ENCODE data around the gene CELF1. TPM values are rescaled to one million over a fixed set of nuclear protein-coding genes. Genes with fewer than 3 reads are reported as not detected.

Gene CELF1
- total RNA-seq, 1 experiment from 2014 or later = 47.5 TPM

DNA sequence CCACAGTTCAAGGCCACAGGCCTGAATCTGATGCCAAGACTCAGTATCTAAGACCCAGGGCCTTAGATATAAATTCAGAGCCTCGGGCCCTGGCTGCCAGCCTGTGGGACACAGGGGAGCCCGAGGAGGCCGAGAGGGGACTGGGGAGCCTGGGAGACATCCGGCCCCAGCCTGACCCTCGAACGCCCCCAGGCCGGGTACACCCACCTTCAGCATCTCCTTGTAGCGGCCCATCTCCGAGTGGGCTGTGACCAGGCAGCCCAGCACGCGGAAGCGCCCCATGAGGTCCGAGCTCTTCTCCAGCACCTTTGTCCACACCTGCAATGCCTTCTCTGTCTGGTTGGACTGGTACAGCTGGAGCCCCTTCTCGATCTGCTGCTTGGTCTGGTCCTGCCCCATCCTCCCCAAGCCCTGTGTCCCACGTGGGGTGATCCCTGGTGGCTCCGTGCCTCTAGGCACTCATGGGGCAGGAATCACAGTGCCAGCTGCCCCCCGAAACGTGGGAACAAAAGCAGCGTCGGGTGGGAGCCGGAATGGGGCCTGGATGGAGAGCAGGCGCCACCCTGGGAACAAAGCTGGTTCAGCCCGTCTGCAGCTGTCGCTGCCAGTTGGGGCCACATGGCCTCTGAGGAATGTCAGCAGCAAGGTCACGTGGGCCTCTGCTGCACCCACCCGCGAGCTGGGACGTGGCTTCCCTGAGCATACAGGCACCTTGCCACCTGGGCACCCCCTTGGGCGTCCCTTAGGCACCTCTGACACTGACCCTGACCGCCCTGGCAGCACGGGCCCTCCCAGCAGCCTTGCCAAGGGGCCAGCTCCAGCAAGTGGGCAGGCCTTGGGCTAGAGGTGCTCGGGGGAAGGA is 104.1 kb downstream of the CELF1 start, which contains the start of gene RAPSN:
TSS of gene RAPSN (minus strand) at position 571 of the 862 bp plus-strand sequence. CDS start at position 399, 172 bp downstream.
- peak; percentile 91 for DNase-seq (ENCODE audit: low read depth)

GRCh38 chr11:47447906-47448305 is 105.0 kb downstream of the CELF1 start:
- DNase-seq (ENCODE audit: low read depth) = no peak

- DNase-seq (ENCODE audit: low read depth) = no peak
Measured at GRCh38 chr11:47446833-47447232, 106.1 kb downstream of the CELF1 start.

DNA sequence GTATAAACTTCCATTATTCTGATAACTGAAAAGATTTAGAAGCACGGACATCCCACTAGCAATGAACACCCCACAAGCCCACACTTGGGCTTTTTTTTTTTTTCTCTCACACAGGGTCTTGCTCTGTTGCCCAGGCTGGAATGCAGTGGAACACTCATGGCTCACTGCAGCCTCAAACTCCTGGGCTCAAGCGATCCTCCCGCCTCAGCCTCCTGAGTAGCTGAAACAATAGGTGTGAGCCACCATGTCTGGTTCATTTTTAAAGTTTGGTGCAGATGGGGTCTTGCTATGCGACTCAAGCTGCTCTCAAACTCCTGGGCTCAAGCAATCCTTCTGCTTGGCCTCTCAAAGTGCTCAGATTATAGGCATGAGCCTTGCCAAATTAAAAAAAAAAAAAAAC is 107.1 kb downstream of the CELF1 start:
- no peak for DNase-seq (ENCODE audit: low read depth)

GRCh38 chr11:47443817-47444216 is 109.1 kb downstream of the CELF1 start:
- no peak for DNase-seq (ENCODE audit: low read depth)

GRCh38 chr11:47443028-47443700 is 109.8 kb downstream of the CELF1 start:
- DNase-seq (ENCODE audit: low read depth) = no peak

GRCh38 chr11:47442514-47442913 is 110.4 kb downstream of the CELF1 start:
- no peak for DNase-seq (ENCODE audit: low read depth)

- DNase-seq (ENCODE audit: low read depth) = no peak
Measured at GRCh38 chr11:47441421-47441820, 111.5 kb downstream of the CELF1 start.

DNA sequence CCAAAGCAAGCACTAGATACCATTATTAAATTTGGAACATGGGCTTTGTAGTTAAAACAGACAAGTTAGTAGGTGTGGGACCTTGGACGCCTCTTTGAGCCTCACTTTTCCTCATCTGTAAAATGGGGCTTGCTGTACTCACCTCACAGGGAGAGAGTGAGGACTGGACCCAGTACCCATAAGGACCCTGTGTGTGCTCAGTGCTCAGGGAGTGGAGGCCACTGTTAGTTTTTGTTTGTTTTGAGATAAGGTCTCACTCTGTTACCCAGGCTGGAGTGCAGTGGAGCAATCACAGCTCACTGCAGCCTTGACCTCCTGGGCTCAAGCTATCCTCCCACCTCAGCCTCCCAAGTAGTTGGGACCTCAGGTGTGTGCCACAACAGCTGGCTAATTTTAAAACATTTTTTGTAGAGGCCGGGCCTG is 112.9 kb downstream of the CELF1 start:
- DNase-seq (ENCODE audit: low read depth) = no peak

DNA sequence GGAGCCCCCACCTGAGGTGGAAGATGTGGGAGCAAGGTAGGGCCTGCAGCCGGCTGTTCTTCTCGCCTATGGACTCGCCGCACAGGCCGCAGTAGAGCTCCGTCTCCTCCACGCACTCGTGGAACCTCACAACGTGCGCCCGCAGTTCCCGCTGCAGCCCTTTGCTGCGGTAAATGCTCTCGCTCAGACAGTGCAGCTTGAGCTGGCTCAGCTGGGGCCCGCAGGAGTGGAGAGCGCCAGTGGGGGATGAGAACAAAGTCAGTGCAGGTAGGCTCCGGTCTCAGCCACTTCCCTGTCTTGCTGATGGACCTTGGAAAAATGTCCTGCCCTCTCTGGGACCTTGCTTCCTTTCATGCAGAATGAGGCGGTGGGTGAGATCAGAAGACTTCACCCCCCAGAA is 114.2 kb downstream of the CELF1 start:
- DNase-seq (ENCODE audit: low read depth) = no peak

DNA sequence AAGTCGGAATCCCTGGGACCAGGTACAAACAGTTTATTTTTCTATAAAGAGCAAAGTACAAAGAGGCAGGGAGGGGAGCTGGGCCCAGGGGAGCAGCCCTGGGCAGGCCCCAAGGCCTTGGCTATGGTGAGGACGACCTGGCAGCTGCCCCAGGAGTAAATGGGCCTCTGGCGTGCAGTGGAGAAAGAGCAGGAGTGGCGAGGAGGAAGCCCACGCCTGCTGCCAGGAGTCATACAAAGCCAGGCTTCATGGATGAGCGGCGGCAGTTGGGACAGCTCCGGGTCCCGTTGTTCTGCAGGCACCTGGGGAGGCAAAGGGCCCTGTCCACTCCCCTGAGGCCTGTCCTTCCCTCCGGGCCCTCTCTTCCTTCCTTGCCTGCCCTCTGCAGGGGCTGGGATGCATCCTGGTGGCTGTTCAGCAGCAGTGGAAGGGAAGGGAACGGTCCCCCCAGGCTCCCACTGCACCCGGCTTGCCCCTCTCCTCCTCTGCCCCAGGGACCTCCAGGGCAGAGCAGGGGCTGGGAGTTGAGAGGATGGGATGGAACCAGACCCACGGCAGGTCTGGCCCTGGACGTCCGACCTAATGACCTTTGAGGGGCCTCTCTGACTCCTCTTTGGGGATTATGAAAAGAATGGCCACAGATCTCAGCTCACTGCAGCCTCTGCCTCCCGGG is 115.0 kb downstream of the CELF1 start:
- DNase-seq (ENCODE audit: low read depth) = no peak

DNA sequence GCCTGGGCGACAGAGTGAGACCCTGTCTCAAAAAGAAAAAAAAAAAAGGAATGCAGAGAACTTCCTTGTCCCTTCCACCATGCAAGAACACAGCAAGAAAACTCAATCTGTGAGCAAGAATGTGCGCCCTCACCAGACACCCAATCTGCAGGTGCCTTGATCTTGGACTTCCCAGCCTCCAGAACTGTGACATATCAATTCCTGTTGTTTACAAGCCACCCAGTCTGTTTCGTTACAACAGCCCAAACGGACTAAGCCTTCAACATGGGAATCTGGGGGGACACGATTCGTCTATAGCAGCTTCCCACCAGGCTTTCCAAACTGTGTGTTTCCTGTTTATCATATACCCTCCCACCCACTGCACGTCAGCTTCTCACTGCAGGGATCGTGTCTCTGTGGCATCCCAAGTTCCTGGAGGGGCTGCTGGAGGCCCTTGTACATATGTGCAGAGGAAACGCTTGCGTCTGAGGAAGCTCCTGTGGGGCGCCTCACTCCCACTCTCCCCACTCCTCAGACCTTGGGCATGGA is 115.7 kb downstream of the CELF1 start:
- DNase-seq (ENCODE audit: low read depth) = no peak

- no peak for DNase-seq (ENCODE audit: low read depth)
Measured at GRCh38 chr11:47436726-47437125, 116.2 kb downstream of the CELF1 start.

DNA sequence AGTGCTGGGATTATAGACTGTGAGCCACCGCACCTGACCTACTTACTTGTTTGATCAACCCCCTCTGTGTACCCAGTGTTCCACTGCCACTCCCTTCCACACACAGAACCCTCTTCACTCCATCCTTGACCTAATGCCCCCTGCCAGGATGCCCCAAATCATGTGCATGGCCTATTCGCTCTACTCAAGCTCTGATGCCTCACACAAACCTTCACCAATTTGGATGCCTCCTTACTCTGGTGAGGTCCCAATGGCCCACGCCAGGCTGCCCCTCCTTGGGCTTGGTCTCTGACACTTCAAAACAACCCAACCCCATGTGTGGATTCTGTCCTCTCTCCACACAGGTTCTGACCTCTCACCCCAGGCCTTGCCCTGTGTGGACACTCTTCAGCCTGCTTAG is 117.2 kb downstream of the CELF1 start:
- DNase-seq (ENCODE audit: low read depth) = no peak

DNA sequence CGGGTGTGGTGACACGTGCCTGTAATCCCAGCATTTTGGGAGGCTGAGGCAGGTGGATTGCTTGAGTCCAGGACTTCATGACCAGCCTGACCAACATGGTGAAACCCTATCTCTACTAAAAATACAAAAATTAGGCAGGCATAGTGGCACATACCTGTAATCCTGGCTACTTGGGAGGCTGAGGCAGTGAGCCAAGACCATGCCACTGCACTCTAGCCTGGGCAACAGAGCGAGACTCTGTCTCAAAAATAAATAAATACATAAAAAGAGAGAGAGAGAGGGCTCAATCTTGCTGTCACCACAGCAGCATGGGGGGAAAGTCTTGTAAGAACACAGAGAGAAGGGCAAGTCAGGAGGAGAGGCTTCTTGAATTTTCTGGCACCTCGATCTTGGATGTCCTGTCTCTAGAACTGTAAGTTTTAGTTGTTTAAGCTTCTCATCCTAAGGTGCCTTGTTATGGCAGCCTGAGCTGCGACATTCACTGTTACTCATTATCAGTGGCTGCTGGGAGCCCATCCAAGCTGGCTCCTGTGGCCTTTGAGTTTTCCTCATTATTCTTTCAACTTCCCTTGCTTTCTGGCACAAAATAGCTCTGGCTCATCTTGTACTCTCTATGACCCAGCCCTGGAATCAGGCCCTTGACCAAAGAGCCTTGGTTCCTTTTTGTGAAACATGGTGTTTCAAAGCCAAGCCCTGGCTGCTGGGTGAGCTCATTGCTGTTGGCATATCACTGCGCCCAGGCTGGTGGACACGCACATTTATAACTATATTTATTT is 118.7 kb downstream of the CELF1 start:
- peak; percentile 59 for DNase-seq (ENCODE audit: low read depth)

DNA sequence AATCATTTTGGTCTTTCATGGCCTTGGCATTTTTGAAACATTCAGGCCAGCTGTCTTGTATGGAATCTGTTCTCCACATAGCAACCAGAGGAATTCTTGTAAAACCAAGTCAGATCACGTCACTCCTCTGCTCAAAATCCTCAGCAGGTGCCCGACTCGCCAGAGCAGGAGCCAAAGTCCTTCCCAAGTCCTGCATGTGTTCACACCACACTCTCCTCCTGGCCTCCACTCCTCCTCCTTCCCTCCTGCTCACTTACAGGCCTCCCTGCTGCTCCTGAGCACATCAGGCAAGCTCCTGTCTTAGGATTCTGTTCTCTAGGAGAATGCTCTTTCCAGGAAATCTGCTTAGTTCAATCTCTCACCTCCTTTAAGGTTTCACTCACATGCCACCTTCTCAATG is 119.8 kb downstream of the CELF1 start:
- peak; percentile 86 for DNase-seq (ENCODE audit: low read depth)

GRCh38 chr11:47431356-47432083 is 121.4 kb downstream of the CELF1 start:
- no peak for DNase-seq (ENCODE audit: low read depth)

GRCh38 chr11:47430524-47430923 is 122.4 kb downstream of the CELF1 start:
- DNase-seq (ENCODE audit: low read depth) = no peak

DNA sequence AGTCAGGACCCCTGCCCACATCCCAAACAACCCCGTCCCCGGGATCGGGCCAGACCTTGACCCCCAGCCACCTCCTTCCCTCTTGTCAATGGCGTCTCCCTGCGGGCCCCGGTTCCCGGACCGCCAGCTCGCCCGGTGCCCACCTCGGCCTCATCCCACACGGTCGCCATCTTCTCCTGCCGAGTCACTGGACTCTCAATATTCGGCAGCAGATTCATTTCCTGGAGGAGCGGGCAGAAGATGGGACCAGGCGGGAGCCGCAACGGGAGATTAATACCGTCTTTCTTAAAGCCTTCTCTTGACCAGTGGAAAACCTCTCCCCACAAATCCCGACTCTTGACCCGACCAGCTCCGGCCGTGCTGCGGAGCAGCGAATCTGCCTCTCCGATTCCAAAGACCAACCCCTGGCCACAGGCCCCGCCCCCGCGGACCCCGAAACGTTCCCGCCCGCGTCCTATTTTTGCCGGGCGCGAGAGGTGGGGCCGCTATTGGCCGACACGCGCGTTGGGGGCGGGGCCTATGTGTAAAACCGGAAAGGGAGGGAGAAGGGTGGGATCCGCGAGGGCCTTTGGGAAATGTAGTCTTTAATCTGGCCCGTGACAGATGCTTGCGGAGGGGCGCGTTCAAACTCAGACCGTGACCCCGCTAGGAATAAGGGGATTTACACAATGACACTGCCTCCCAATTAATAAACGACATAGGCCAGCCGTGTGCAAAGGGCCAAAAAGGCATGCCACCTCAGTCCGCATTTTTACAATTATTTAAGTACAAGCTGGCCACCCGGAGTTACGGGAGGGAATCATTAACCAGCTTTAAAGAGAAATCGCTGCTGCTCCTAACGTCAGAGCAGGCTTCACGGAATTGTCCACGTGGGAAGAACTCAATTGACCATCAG is 126.6 kb downstream of the CELF1 start, which contains the start of gene PSMC3:
TSS of gene PSMC3 (minus strand) at position 378 of the 895 bp plus-strand sequence. CDS start at position 218, 160 bp downstream.
- peak; percentile 96 for DNase-seq (ENCODE audit: low read depth)

Data from LHCN-M2 (cell line).